CD8-positive, alpha-beta memory T cell (primary cell): ENCODE measurements around the gene MAP7D1. TPM values are rescaled to one million over a fixed set of nuclear protein-coding genes. Genes with fewer than 3 reads are reported as not detected.
"Not testable (repeated sequence)": the region's sequence is repeated elsewhere in the genome, so short reads cannot be mapped to it uniquely, and the experiment has no call there.

Experiments used
- CTCF ChIA-PET: fragments of 350-600 bp; sonication (Branson Sonifier 250); formaldehyde crosslinking; loops from one replicate; lab custom pipeline; 2021; ENCODE audit warnings: antibody characterized with exemption; lab: Charles Lee
- POLR2A ChIA-PET: fragments of 350-600 bp; sonication (Branson Sonifier 250); formaldehyde crosslinking; loops from one replicate; lab custom pipeline; 2021; ENCODE audit warnings: antibody characterized with exemption; lab: Charles Lee
- DNase-seq, 5 donors: peaks; one replicate each; pipeline versions ENCODE4 v3.0.0 to v3.0.0-alpha.2; 2020 to 2022; ENCODE audit warnings: mixed read lengths in 1 of 5
- H3K27ac ChIP-seq: one replicate; pipeline ENCODE4 v1.7.0; 2013; ENCODE audit warnings: low read depth, mild to moderate bottlenecking, low read length, moderate library complexity
- H3K27me3 ChIP-seq: 2 replicates; pipeline ENCODE4 v1.7.0; 2013; ENCODE audit warnings: low read length, mild to moderate bottlenecking; ENCODE audit not compliant: insufficient read depth, poor library complexity, severe bottlenecking
- H3K36me3 ChIP-seq: 2 replicates; pipeline ENCODE4 v1.7.0; 2013; ENCODE audit warnings: mild to moderate bottlenecking, low read length, moderate library complexity; ENCODE audit not compliant: insufficient read depth
- H3K4me1 ChIP-seq: 2 replicates; pipeline ENCODE4 v1.7.0; 2013; ENCODE audit warnings: mild to moderate bottlenecking, low read length, moderate library complexity; ENCODE audit not compliant: insufficient read depth
- H3K4me3 ChIP-seq: 2 replicates; pipeline ENCODE4 v1.7.0; 2013; ENCODE audit warnings: mild to moderate bottlenecking, low read length
- H3K9me3 ChIP-seq: 2 replicates; pipeline ENCODE4 v1.7.0; 2013; ENCODE audit warnings: mild to moderate bottlenecking, low read length
- H3K27ac Mint-ChIP-seq, 8 donors: one replicate each; pipeline ENCODE4 v1.8.0; 2020 to 2021; ENCODE audit warnings: mixed read lengths in 8 of 8, mild to moderate bottlenecking in 6 of 8, inconsistent platforms in 3 of 8, moderate library complexity in 3 of 8
- H3K27me3 Mint-ChIP-seq, 2 donors: one replicate each; pipeline ENCODE4 v1.8.0; 2020 to 2021; ENCODE audit warnings: mixed read lengths in 2 of 2, mild to moderate bottlenecking in 1 of 2, moderate library complexity in 1 of 2
- H3K36me3 Mint-ChIP-seq, 3 donors: one replicate each; pipeline ENCODE4 v1.8.0; 2020 to 2021; ENCODE audit warnings: mixed read lengths in 3 of 3, inconsistent platforms in 1 of 3, mild to moderate bottlenecking in 1 of 3
- H3K4me1 Mint-ChIP-seq, 3 donors: one replicate each; pipeline ENCODE4 v1.8.0; 2020 to 2021; ENCODE audit warnings: mixed read lengths in 3 of 3, inconsistent platforms in 1 of 3, mild to moderate bottlenecking in 1 of 3
- H3K4me3 Mint-ChIP-seq, 7 donors: one replicate each; pipeline ENCODE4 v1.8.0; 2020 to 2021; ENCODE audit warnings: mixed read lengths in 7 of 7, mild to moderate bottlenecking in 6 of 7, moderate library complexity in 4 of 7, inconsistent platforms in 2 of 7
- H3K9me3 Mint-ChIP-seq, 5 donors: one replicate each; pipeline ENCODE4 v1.8.0; 2020 to 2022; ENCODE audit warnings: mixed read lengths in 5 of 5, mild to moderate bottlenecking in 3 of 5, moderate library complexity in 2 of 5, inconsistent platforms in 1 of 5
- polyA plus RNA-seq: library from polyadenylated mRNA; unstranded; fragments of 300-500 nt; fragmentation: Illumina TruSeq; gene quantifications from one replicate; pipeline ENCODE4 v1.2.3, GENCODE V29; 2021
- total RNA-seq, 2 experiments: library from RNA; stranded (reverse); gene quantifications; one replicate each; pipeline ENCODE4 v1.2.3, GENCODE V29; 2021

Gene MAP7D1
- total and polyA plus RNA-seq, 3 experiments from 2014 or later: 55.4 to 185 (median 183) TPM

GRCh38 chr1:36224537-36225282, 68.8 kb downstream of the MAP7D1 start:
- peak in 2 of 5 donors; percentile 74 for DNase-seq
- Histone ChIP-seq H3K36me3 (no peaks in the 10 kb centered on the region), H3K27ac (peak overlapping the region; percentile 96), H3K27me3 (no peaks in the 10 kb centered on the region), H3K4me3 (peak overlapping the region; percentile 87), H3K4me1 (peaks cover 36% of the 10 kb centered on the region), H3K9me3 (no peaks in the 10 kb centered on the region)
- Mint-ChIP-seq H3K4me3 (peak overlapping the region; percentile 89 to 99 (median 96)), H3K27me3 (peaks cover 0 to 4% of the 10 kb centered on the region in 2 donors), H3K9me3 (no peaks in the 10 kb centered on the region), H3K4me1 (peaks cover 28 to 50% (median 36%) of the 10 kb centered on the region in 3 donors), H3K36me3 (peaks cover 0 to 47% (median 11%) of the 10 kb centered on the region in 3 donors), H3K27ac (peak overlapping the region; percentile 97 to 100 (median 100))
- POLR2A ChIA-PET: interaction anchor here (0.7 to 2.8 kb wide), 13 partner anchors 11 to 293 kb away, joined by 4 to 34 read pairs (median 6); partner anchors contain the start of genes ADPRS, AGO3, MAP7D1 and SH3D21
- CTCF ChIA-PET: interaction anchor here (0.6 to 3.5 kb wide), 11 partner anchors 9 to 130 kb away, joined by 3 to 17 read pairs (median 3); partner anchors contain the start of gene TRAPPC3

DNA sequence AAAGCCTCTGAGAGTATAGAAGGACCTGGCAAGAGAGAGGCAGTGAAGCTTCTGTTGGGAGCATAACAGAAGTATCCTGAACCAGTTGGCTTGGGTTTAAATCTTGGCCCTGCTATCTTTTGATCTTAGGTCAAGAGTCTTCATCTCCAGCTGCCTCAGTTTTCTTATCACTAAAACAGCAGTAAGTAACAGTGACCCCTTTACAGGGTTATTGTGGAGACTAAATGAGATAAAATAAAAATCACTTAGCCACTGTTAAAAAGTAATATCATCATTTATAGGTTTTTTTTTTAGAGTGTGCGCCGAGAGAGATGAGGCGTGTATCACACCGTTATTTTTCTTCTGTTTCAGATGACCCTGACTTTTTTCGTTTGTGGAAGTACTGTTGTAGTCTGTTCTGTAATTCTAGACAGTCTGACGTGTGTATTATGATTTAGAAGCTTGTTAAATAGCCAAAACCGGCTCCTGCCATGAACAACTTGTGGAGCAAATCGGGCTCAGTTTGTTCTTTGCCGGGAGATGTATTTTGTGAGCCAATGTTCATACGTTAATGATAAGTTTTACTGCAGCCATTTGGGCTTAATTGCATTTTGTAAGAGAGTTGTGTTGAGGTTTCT, 69.4 kb downstream of the MAP7D1 start:
- Histone ChIP-seq H3K9me3 (no peaks in the 10 kb centered on the region), H3K36me3 (peaks cover under 1% of the 10 kb centered on the region), H3K4me1 (peaks cover 36% of the 10 kb centered on the region), H3K27me3 (no peaks in the 10 kb centered on the region), H3K27ac (peak overlapping the region; percentile 96), H3K4me3 (peak overlapping the region; percentile 87)
- POLR2A ChIA-PET: interaction anchor here (0.6 to 2.8 kb wide), 5 partner anchors 20 to 74 kb away, joined by 4 to 19 read pairs (median 6); partner anchors contain the start of gene MAP7D1
- peak overlapping the region; percentile 89 to 99 (median 96) for H3K4me3 Mint-ChIP-seq
- CTCF ChIA-PET: interaction anchor here (0.7 to 3.5 kb wide), 5 partner anchors 9 to 76 kb away, joined by 3 to 17 read pairs (median 6); partner anchors contain the start of gene TRAPPC3
- no peaks in the 10 kb centered on the region for H3K9me3 Mint-ChIP-seq
- H3K27ac Mint-ChIP-seq: peak overlapping the region; percentile 97 to 100 (median 100)
- peaks cover 29 to 51% (median 36%) of the 10 kb centered on the region in 3 donors for H3K4me1 Mint-ChIP-seq
- no peak for DNase-seq
- peaks cover 0 to 48% (median 11%) of the 10 kb centered on the region in 3 donors for H3K36me3 Mint-ChIP-seq
- H3K27me3 Mint-ChIP-seq: peaks cover 0 to 4% of the 10 kb centered on the region in 2 donors

GRCh38 chr1:36230279-36230678, 74.3 kb downstream of the MAP7D1 start:
- peaks cover 54% of the 10 kb centered on the region for H3K4me1 ChIP-seq

More at GRCh38 chr1:36230279-36230678, 74.3 kb downstream of the MAP7D1 start:
- H3K9me3 Mint-ChIP-seq, H3K4me3 Mint-ChIP-seq, CTCF ChIA-PET, H3K27me3 ChIP-seq, H3K4me3 ChIP-seq, H3K27ac ChIP-seq, DNase-seq, POLR2A ChIA-PET, H3K27me3 Mint-ChIP-seq, H3K9me3 ChIP-seq: not testable (repeated sequence)
- Mint-ChIP-seq H3K27ac (peak overlapping the region in 1 of 8 donors; percentile 11), H3K4me1 (peaks cover 52 to 74% (median 61%) of the 10 kb centered on the region in 3 donors), H3K36me3 (peaks cover 4 to 65% (median 16%) of the 10 kb centered on the region in 3 donors)
- H3K36me3 ChIP-seq: peaks cover 19% of the 10 kb centered on the region

Other genes starting within 250 kb of the MAP7D1 start
- gene AGO3, start 225.1 kb upstream of the MAP7D1 start, total RNA-seq: 10 to 100 TPM; 30.0 to 31.3 TPM
- 12.8 TPM for gene AGO3, start 225.1 kb upstream of the MAP7D1 start, polyA plus RNA-seq
- not detected for gene TEKT2, start 72.1 kb upstream of the MAP7D1 start, total RNA-seq
- not detected for gene TEKT2, start 72.1 kb upstream of the MAP7D1 start, polyA plus RNA-seq
- gene ADPRS, start 67.3 kb upstream of the MAP7D1 start, total RNA-seq: 10 to 100 TPM; 38.9 to 41.1 TPM
- 26.1 TPM for gene ADPRS, start 67.3 kb upstream of the MAP7D1 start, polyA plus RNA-seq
- gene COL8A2, start 30.9 kb upstream of the MAP7D1 start, total RNA-seq: under 1 TPM; 0.07 to 0.18 TPM
- gene COL8A2, start 30.9 kb upstream of the MAP7D1 start, polyA plus RNA-seq: not detected
- 10 to 100 TPM; 61.7 to 63.1 TPM for gene TRAPPC3, start 6.7 kb upstream of the MAP7D1 start, total RNA-seq
- 117 TPM for gene TRAPPC3, start 6.7 kb upstream of the MAP7D1 start, polyA plus RNA-seq
- 100 to 1,000 TPM; 167 to 168 TPM for gene THRAP3, start 68.3 kb downstream of the MAP7D1 start, total RNA-seq
- 100 TPM for gene THRAP3, start 68.3 kb downstream of the MAP7D1 start, polyA plus RNA-seq
- gene SH3D21, start 150.2 kb downstream of the MAP7D1 start, total RNA-seq: 1 to 10 TPM; 2.5 to 2.6 TPM
- gene SH3D21, start 150.2 kb downstream of the MAP7D1 start, polyA plus RNA-seq: not detected
- 10 to 100 TPM; 13.6 to 16.3 TPM for gene EVA1B, start 167.5 kb downstream of the MAP7D1 start, total RNA-seq
- 8.1 TPM for gene EVA1B, start 167.5 kb downstream of the MAP7D1 start, polyA plus RNA-seq
- gene STK40, start 229.8 kb downstream of the MAP7D1 start, total RNA-seq: 10 to 100 TPM; 52.9 to 56.8 TPM
- gene STK40, start 229.8 kb downstream of the MAP7D1 start, polyA plus RNA-seq: 53.7 TPM
- 10 to 100 TPM; 75.3 to 81.4 TPM for gene LSM10, start 241.7 kb downstream of the MAP7D1 start, total RNA-seq
- gene LSM10, start 241.7 kb downstream of the MAP7D1 start, polyA plus RNA-seq: 146 TPM